Small intestine (tissue), 7 donors: Measurements from ENCODE around the gene IFNL3. TPM values are rescaled to one million over a fixed set of nuclear protein-coding genes. Genes with fewer than 3 reads are reported as not detected.
A peak's percentile ranks its signal among the peaks of the same experiment; 100 is the strongest.
"Not testable (repeated sequence)": the region's sequence is repeated elsewhere in the genome, so short reads cannot be mapped to it uniquely, and the experiment has no call there.

Experiments
- DNase-seq, 2 donors: peaks; one replicate each; pipeline versions ENCODE4 v3.0.0 to v3.0.0-alpha.2; 2013
- FAIRE-seq: peaks from 2 replicates; lab custom pipeline; 2012; peaks lifted over from hg19 to GRCh38; lab: Jason Lieb, UNC
- H3K27ac ChIP-seq, 3 donors: one replicate each; pipeline ENCODE4 v1.5.1; 2013; ENCODE audit warnings: low read length in 2 of 3, mild to moderate bottlenecking in 2 of 3, control low read depth in 1 of 3, inconsistent platforms in 1 of 3, low read depth in 1 of 3, moderate library complexity in 1 of 3
- H3K27me3 ChIP-seq, 3 donors: one replicate each; pipeline ENCODE4 v1.6.1; 2013; ENCODE audit warnings: low read length in 3 of 3, inconsistent platforms in 1 of 3; ENCODE audit not compliant: control insufficient read depth in 3 of 3, insufficient read depth in 3 of 3
- H3K36me3 ChIP-seq, 3 donors: one replicate each; pipeline ENCODE4 v1.6.1; 2013; ENCODE audit warnings: low read length in 3 of 3, inconsistent platforms in 1 of 3, low read depth in 1 of 3, mild to moderate bottlenecking in 1 of 3, moderate library complexity in 1 of 3; ENCODE audit not compliant: control insufficient read depth in 3 of 3, insufficient read depth in 2 of 3
- H3K4me1 ChIP-seq, 3 donors: one replicate each; pipeline ENCODE4 v1.6.1; 2013; ENCODE audit warnings: low read length in 2 of 3, inconsistent platforms in 1 of 3, low read depth in 1 of 3, mild to moderate bottlenecking in 1 of 3, moderate library complexity in 1 of 3; ENCODE audit not compliant: control insufficient read depth in 3 of 3, insufficient read depth in 2 of 3
- H3K4me3 ChIP-seq, 3 donors: one replicate each; pipeline ENCODE4 v1.5.1; 2013; ENCODE audit warnings: low read length in 3 of 3, control low read depth in 1 of 3, inconsistent platforms in 1 of 3, low read depth in 1 of 3, mild to moderate bottlenecking in 1 of 3, moderate library complexity in 1 of 3
- H3K9me3 ChIP-seq, 2 donors: one replicate each; pipeline ENCODE4 v1.6.1; 2013; ENCODE audit warnings: low read depth in 1 of 2, low read length in 1 of 2; ENCODE audit not compliant: control insufficient read depth in 2 of 2, insufficient read depth in 1 of 2
- WGBS, 3 donors: extraction: QIAGEN DNeasy Blood & Tissue Kit; methylation state at CpG; one replicate each; pipeline ENCODE4 v1.1.7; 2013; 5-methylcytosine and 5-hydroxymethylcytosine counted together
- polyA plus RNA-seq, 4 donors: library from polyadenylated mRNA; stranded (reverse) in 3 of 4; unstranded in 1 of 4; fragments of 200-250 nt in 3 of 4; fragments of 120-200 nt in 1 of 4; gene quantifications; one replicate each; pipeline versions ENCODE4 v1.2.1 to v1.2.3, GENCODE V29; 2013
- donor health status: healthy with polysubstance abuse.
- donor health status: control.
- donor health status: control.
- donor health status: Bipolar disorder and iron deficiency.
- donor health status: healthy.

IFNL3 gene
- polyA plus RNA-seq, 4 donors, result not detected

DNA sequence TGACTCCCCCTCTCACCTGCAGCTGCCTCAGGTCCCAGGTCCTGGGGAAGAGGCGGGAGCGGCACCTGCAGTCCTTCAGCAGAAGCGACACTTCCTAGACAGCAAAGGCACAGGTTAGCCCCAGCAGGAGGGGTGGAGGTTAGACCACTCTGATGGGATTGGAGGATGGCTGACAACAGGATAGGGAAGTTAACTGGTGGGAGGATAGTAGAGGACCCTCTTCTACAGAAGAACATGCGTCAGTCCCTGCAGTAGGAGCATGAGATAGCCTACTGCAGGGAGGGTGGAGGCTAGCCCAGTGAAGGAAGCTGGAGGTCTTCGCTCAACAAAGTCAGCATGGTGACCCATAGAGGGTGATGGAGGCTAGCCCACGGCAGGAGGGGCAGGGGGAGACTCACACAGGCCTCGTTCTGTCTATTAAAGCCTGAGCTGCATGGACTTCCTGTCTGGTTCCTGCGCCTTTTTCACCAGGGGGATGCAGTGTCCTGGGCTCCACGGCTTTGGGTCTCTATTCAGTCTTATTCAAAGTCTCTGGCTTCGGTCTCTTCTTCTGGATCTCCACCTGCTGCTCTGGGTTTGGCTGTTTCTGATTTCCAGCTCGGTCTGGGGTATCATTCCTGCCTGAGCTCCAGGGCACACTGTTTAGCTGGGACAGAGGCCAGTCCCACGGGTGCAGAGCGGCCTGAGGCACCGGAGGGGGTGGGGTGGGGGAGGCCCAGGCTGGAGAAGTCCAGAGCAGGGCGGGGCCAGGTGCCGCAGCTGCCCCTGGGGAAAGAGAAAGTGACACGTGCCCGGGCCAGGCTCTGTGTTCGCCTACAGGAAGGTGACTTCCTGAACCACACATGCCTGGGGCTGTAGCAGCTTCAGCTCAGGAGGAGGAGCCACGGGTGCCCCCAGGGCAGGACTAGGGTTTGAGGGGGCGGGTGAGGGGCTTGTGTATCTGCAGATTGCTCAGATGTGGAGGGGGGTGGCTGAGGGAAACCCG is 7.3 kb downstream of the IFNL3 start:
- Histone ChIP-seq H3K36me3 (no peaks in the 10 kb centered on the region), H3K4me3 (peak overlapping the region in 1 of 3 donors; percentile 24), H3K27me3 (peaks cover 0 to 15% (median 0%) of the 10 kb centered on the region in 3 donors), H3K27ac (no peak overlapping the region), H3K4me1 (peaks cover 0 to 4% (median 0%) of the 10 kb centered on the region in 3 donors), H3K9me3 (no peaks in the 10 kb centered on the region)
- WGBS, 3 donors, result 35 to 39% (median 39%) methylated on average over 21 to 22 of the region's 22 CpGs
- FAIRE-seq, result no peak
- peak; percentile 82 to 85 for DNase-seq

DNA sequence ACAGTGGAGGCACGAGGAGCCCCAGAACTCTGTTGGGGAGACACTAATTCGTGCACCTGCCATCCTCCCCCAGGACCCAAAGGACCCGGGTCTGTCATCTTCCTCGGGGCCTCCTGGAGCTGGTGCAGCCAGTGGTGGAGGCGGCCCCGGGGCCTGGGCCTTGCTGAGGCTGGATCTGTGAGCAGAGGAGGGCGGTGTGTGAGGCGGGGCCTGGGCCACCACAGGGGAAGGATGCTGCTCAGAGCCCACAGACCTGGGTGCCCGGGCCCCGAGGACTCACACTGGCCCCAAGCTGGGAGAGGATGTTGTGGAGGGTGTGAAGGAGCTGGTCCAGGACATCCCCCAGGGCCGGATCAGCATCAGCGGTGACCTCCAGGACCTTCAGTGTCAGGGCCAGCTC is 8.3 kb downstream of the IFNL3 start:
- DNase-seq (peak in 1 of 2 donors; percentile 32), FAIRE-seq (no peak)
- WGBS, 3 donors, result 67 to 78% (median 73%) methylated on average over 12 of the region's 12 CpGs
- H3K9me3 ChIP-seq, result no peaks in the 10 kb centered on the region
- H3K36me3 ChIP-seq, result no peaks in the 10 kb centered on the region
- H3K4me1 ChIP-seq, result peaks cover 0 to 4% (median 0%) of the 10 kb centered on the region in 3 donors
- H3K27ac ChIP-seq, result no peak overlapping the region
- H3K27me3 ChIP-seq, result peaks cover 0 to 12% (median 0%) of the 10 kb centered on the region in 3 donors
- no peak overlapping the region for H3K4me3 ChIP-seq

DNA sequence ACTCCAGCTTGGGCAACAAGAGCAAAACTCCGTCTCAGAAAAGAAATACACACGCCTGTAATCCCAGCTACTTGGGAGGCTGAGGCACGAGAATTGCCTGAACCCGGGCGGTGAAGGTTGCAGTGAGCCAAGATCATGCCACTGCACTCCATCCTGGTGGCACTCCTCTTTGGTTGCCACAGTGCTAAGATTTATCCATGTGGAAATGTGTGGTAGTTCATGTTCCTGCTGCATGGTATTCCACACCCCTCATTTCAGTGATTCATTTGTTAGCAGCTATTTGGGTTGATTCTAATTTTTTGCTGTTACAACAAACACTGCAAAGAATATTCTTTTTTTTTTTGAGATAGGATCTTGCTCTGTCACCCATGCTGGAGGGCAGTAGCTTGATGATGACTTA is 12.1 kb downstream of the IFNL3 start:
- 81 to 92% (median 90%) methylated on average over 5 of the region's 5 CpGs for WGBS, 3 donors
- FAIRE-seq, result no peak
- no peaks in the 10 kb centered on the region for H3K36me3 ChIP-seq

DNA sequence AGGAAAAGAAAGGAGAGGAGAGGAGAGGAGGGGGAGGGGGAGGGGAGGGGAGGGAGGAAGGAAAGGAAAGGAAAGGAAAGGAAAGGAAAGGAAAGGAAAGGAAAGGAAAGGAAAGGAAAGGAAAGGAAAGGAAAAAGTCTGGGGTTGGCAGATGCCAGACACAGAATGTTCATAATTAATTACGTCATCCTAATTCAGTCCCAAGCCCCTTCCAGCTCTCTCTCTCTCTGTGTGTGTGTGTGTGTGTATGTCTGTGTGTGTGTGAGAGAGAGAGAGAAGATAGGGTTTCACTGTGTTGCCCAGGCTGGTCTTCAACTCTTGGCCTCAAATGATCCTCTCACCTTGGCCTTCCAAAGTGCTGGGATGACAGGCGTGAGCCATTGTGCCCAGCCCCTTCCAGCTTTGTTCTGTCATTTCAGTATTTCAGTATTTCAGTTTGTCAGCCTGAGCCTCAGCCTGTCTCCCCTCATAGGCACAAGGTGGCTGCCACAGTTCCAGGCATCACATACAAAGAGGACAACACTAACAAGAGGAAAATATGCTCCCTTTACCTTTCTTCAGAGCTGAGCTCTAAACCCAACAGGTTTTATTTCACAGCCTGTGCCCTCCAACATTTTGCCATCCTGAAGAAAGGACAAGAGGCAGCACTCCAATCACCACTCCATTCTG is 14.6 kb downstream of the IFNL3 start:
- no peak for FAIRE-seq
- H3K27ac ChIP-seq, result no peak overlapping the region
- H3K4me3 ChIP-seq, result no peak overlapping the region
- H3K9me3 ChIP-seq, result no peaks in the 10 kb centered on the region
- DNase-seq, result no peak
- H3K27me3 ChIP-seq, result peaks cover 0 to 9% (median 0%) of the 10 kb centered on the region in 3 donors
- H3K4me1 ChIP-seq, result no peaks in the 10 kb centered on the region
- 81 to 89% (median 86%) methylated on average over 2 of the region's 2 CpGs for WGBS, 3 donors
- no peaks in the 10 kb centered on the region for H3K36me3 ChIP-seq

More for the DNA sequence above, 12.1 kb downstream of the IFNL3 start:
- H3K4me3 ChIP-seq, result no peak overlapping the region
- H3K27ac ChIP-seq, result no peak overlapping the region
- no peak for DNase-seq
- no peaks in the 10 kb centered on the region for H3K9me3 ChIP-seq
- H3K4me1 ChIP-seq, result peaks cover 0 to 2% (median 0%) of the 10 kb centered on the region in 3 donors
- peaks cover 0 to 7% (median 0%) of the 10 kb centered on the region in 3 donors for H3K27me3 ChIP-seq

DNA sequence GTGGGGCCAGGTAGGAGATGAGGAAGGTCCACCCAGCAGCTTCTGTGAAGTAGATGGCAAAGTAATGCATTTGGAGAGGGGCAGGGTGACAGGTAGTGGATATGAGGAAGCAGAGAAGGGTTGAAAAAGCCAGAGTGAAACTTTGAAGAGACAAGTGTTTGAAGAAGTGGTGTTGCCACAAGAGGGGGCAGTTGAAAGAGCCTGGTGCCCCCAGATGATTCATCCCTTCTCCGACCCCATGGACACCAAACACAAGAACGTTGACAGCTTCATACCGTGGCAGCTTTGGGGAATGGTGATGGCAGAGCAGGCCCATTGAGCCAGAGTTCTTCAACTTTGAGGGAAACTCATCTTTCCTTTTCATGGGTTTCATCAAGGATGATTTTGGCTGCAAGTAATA is 19.9 kb downstream of the IFNL3 start:
- Histone ChIP-seq H3K36me3 (no peaks in the 10 kb centered on the region), H3K4me3 (no peak overlapping the region), H3K9me3 (no peaks in the 10 kb centered on the region), H3K27me3 (peaks cover 0 to 13% (median 1%) of the 10 kb centered on the region in 3 donors), H3K4me1 (no peaks in the 10 kb centered on the region), H3K27ac (no peak overlapping the region)
- no peak for FAIRE-seq
- 29 to 44% (median 42%) methylated on average over 3 of the region's 3 CpGs for WGBS, 3 donors
- no peak for DNase-seq

DNA sequence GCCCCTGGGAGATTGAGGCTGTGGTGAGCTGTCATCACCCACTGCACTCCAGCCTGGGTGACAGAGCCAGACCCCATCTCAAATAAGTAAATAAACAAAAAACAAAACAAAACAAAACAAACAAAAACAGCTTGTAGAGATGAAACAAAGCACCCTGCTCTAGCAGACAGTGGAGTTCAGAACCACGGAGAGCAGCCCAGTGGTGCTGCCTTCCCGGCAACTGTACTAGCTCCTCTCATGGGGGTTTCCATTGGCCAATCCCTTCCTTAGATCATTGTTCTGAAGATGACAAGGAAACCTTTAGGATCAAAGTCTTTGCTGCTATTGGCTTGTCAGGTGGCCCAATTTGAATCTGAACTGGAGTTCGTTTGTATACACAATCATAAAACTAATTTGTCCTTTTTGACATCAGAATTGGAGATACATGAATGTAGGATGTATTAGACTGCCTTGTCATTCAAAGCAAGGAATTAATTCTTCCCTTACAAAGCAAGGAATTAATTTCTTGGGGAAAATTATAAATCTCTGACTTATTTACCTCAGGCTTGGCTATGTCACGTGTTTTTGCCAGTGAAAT is 21.0 kb downstream of the IFNL3 start:
- no peak overlapping the region for H3K4me3 ChIP-seq
- H3K27me3 ChIP-seq, result peaks cover 0 to 16% (median 5%) of the 10 kb centered on the region in 3 donors
- DNase-seq (peak in 1 of 2 donors; percentile 40), FAIRE-seq (no peak)
- H3K9me3 ChIP-seq, result no peaks in the 10 kb centered on the region
- H3K4me1 ChIP-seq, result no peaks in the 10 kb centered on the region
- no peak overlapping the region for H3K27ac ChIP-seq
- H3K36me3 ChIP-seq, result no peaks in the 10 kb centered on the region
- WGBS, 3 donors, result 15 to 23% (median 18%) methylated on average over 4 of the region's 4 CpGs

DNA sequence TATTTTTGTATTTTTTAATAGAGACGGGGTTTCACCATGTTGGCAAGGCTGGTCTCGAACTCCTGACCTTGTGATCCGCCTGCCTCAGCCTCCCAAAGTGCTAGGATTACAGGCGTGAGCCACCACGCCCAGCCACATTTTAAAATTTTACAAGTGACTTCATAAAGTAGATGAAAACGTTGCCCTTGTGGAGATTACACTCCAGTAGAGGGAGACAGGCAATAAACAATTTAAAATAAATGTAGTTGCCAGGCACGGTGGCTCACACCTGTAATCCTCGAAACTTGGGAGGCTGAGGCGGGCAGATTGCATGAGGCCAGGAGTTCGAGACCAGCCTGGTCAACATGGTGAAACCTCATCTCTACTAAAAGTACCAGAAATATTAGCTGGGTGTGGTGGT is 25.7 kb downstream of the IFNL3 start:
- not testable (repeated sequence) for FAIRE-seq, H3K4me3 ChIP-seq, H3K27ac ChIP-seq, H3K36me3 ChIP-seq, H3K27me3 ChIP-seq, H3K4me1 ChIP-seq, DNase-seq
- H3K9me3 ChIP-seq, result peaks cover 0 to 18% of the 10 kb centered on the region in 2 donors
- 46 to 66% (median 50%) methylated on average over 10 of the region's 10 CpGs for WGBS, 3 donors
